GM13977 (cell line): ENCODE measurements around the gene PDE2A.

Source experiments
- DNase-seq: peaks from one replicate; pipeline ENCODE4 v3.0.0; 2012; ENCODE audit warnings: low spot score
- CTCF ChIP-seq: IDR thresholded peaks from 2 replicates; pipeline ENCODE4 v1.5.1; 2012; ENCODE audit warnings: mild to moderate bottlenecking, control low read depth; ENCODE audit not compliant: insufficient read depth; ENCODE audit errors: extremely low read depth, missing control alignments
- in situ Hi-C: fragments of 300-500 bp; cut with MboI; formaldehyde crosslinking; loops from one replicate; pipeline ENCODE4 v1.12.0; 2022; ENCODE audit warnings: low sequenced_read_pairs, low pct_unique_long_range_greater_than_20kb, mixed read lengths, inconsistent platforms; ENCODE audit not compliant: unreplicated experiment

Gene PDE2A

GRCh38 chr11:72598466-72598865 lies 75.8 kb downstream of the PDE2A start:
- in situ Hi-C loops, result no loop called here
- no peak for DNase-seq
- TF ChIP-seq CTCF, result no peak

GRCh38 chr11:72597721-72598120 lies 76.5 kb downstream of the PDE2A start:
- in situ Hi-C loops, result no loop called here
- no peak for TF ChIP-seq CTCF
- DNase-seq, result no peak

- in situ Hi-C loops, result no loop called here
- TF ChIP-seq CTCF, result no peak
Observed at GRCh38 chr11:72595292-72595684, 78.9 kb downstream of the PDE2A start.

GRCh38 chr11:72594493-72595291 lies 79.5 kb downstream of the PDE2A start:
- no peak for DNase-seq
- TF ChIP-seq CTCF, result no peak
- in situ Hi-C loops, result no loop called here

More at GRCh38 chr11:72595292-72595684, 78.9 kb downstream of the PDE2A start:
- no peak for DNase-seq

GRCh38 chr11:72592698-72593495 lies 81.3 kb downstream of the PDE2A start:
- DNase-seq, result no peak
- TF ChIP-seq CTCF, result no peak
- in situ Hi-C loops, result no loop called here

- TF ChIP-seq CTCF, result no peak
- in situ Hi-C loops, result no loop called here
- DNase-seq, result no peak
Observed at GRCh38 chr11:72591785-72592502, 82.3 kb downstream of the PDE2A start.
